A673 (cell line): Measurements from ENCODE around the gene HSP90AB1.

ENCODE experiments used
- EZH2 ChIP-seq: fragments of 200-600 bp; sonication (generic); IDR thresholded peaks from 2 replicates; pipeline ENCODE4 v1.6.1; 2017; ENCODE audit warnings: borderline replicate concordance, low read depth, mild to moderate bottlenecking, mixed read lengths, antibody characterized with exemption, low read length; ENCODE audit not compliant: poor library complexity, severe bottlenecking
- TF ChIP-seq, protein P1 (sequence below): fragments of 300-800, 200-600 bp; sonication (generic); conservative IDR thresholded peaks from 2 replicates; pipeline ENCODE4 v1.5.1; 2017; ENCODE audit warnings: low read depth, mild to moderate bottlenecking, antibody characterized with exemption, low read length, moderate library complexity, mixed read lengths

DNA sequence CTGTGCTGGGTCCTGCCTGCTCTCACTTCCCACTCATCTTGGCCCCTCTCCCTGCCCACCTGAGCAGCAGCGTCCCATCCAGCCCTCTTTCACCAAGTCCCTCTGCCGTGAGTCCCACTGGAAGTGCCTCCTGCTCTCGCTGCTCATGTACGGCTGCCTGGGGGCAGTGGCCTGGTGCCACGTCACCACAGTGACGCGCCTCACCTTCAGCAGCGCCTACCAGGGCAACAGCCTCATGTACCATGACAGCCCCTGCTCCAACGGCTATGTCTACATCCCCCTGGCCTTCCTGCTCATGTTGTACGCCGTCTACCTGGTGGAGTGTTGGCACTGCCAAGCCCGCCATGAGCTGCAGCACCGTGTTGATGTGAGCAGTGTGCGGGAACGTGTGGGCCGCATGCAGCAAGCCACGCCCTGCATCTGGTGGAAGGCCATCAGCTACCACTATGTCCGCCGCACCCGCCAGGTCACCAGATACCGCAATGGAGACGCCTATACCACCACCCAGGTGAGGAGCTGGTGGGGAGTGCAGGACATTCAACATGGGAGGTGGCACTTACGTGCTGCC is 26.2 kb downstream of the HSP90AB1 start:
- TF ChIP-seq, protein P1, sequence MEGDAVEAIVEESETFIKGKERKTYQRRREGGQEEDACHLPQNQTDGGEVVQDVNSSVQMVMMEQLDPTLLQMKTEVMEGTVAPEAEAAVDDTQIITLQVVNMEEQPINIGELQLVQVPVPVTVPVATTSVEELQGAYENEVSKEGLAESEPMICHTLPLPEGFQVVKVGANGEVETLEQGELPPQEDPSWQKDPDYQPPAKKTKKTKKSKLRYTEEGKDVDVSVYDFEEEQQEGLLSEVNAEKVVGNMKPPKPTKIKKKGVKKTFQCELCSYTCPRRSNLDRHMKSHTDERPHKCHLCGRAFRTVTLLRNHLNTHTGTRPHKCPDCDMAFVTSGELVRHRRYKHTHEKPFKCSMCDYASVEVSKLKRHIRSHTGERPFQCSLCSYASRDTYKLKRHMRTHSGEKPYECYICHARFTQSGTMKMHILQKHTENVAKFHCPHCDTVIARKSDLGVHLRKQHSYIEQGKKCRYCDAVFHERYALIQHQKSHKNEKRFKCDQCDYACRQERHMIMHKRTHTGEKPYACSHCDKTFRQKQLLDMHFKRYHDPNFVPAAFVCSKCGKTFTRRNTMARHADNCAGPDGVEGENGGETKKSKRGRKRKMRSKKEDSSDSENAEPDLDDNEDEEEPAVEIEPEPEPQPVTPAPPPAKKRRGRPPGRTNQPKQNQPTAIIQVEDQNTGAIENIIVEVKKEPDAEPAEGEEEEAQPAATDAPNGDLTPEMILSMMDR: no peak
- no peak for TF ChIP-seq EZH2
